HCT116 (cell line): ENCODE results near the gene ADGRF4. TPM values are rescaled to one million over a fixed set of nuclear protein-coding genes. Genes with fewer than 3 reads are reported as not detected.

ENCODE experiments used
- ATAC-seq: fragments of 200-7000 bp; cut with Tn5 transposase; 2 replicates; pipeline ENCODE4 v1.9.1; 2020; ENCODE audit warnings: mild to moderate bottlenecking, moderate library complexity
- BruUV-seq: library from RNA; stranded (reverse); fragments of 400-500 nt; replicated peaks from 2 replicates; lab custom pipeline; 2021; lab: Mats Ljungman, UMichigan
- CTCF ChIA-PET: fragments of 300-600 bp; sonication (Branson Sonifier 250); formaldehyde crosslinking; loops from one replicate; lab custom pipeline; 2021; ENCODE audit warnings: antibody characterized with exemption; lab: Charles Lee
- POLR2A ChIA-PET: fragments of 300-600, 350-600 bp; sonication (Branson Sonifier 250); formaldehyde crosslinking; loops from one replicate; lab custom pipeline; 2021; ENCODE audit warnings: antibody characterized with exemption; lab: Charles Lee
- RAD21 ChIA-PET, 2 experiments: fragments of 300-600 bp; sonication (Branson Sonifier 250); formaldehyde crosslinking; loops; one replicate each; lab custom pipeline; 2023; ENCODE audit warnings: low total read pairs in 2 of 2; ENCODE audit not compliant: uncharacterized antibody in 2 of 2, unreplicated experiment in 2 of 2, low non-redundant PET in 1 of 2; lab: Charles Lee
- DNase-seq: peaks from one replicate; pipeline ENCODE4 v3.0.0-alpha.2; 2010; ENCODE audit warnings: low read depth, low spot score
- H2AFZ ChIP-seq: fragments of 200-600 bp; shearing (Covaris generic), sonication (generic); 2 replicates; pipeline ENCODE4 v1.6.1; 2017; ENCODE audit warnings: low read depth, mixed run types, mixed read lengths, antibody characterized with exemption, low read length; ENCODE audit not compliant: poor library complexity, severe bottlenecking
- H3K27ac ChIP-seq: 2 replicates; pipeline ENCODE4 v1.5.1; 2012; ENCODE audit warnings: low read depth, low read length
- H3K27me3 ChIP-seq: fragments of 200-600 bp; sonication (generic); 2 replicates; pipeline ENCODE4 v1.6.1; 2016; ENCODE audit warnings: mixed run types, low read length, mixed read lengths; ENCODE audit not compliant: insufficient read depth
- H3K36me3 ChIP-seq, 2 experiments: fragments of 200-500 bp in 1 of 2; fragments of 200-600 bp in 1 of 2; sonication (Bioruptor generic) in 1 of 2; sonication (generic) in 1 of 2; 2 replicates each; pipeline versions ENCODE4 v1.5.1 to v1.6.1; 2014 to 2016; ENCODE audit warnings: low read length in 2 of 2, inconsistent platforms in 1 of 2, mixed read lengths in 1 of 2, mixed run types in 1 of 2; ENCODE audit not compliant: insufficient read depth in 2 of 2, control insufficient read depth in 1 of 2
- H3K4me1 ChIP-seq, 2 experiments: fragments of 200-600 bp in 1 of 2; sonication (generic) in 1 of 2; 2 replicates each; pipeline versions ENCODE4 v1.5.1 to v1.6.1; 2012 to 2017; ENCODE audit warnings: low read length in 2 of 2, inconsistent platforms in 1 of 2, mild to moderate bottlenecking in 1 of 2, mixed read lengths in 1 of 2, mixed run types in 1 of 2, moderate library complexity in 1 of 2; ENCODE audit not compliant: insufficient read depth in 2 of 2, control insufficient read depth in 1 of 2
- H3K4me2 ChIP-seq: fragments of 200-600 bp; sonication (generic); 2 replicates; pipeline ENCODE4 v1.6.1; 2017; ENCODE audit warnings: mixed run types, low read length, mixed read lengths
- H3K4me3 ChIP-seq, 2 experiments: fragments of 200-600 bp in 1 of 2; sonication (generic) in 1 of 2; replicated peaks in 1 of 2; 2 replicates each; pipeline ENCODE4 v1.5.1; 2011 to 2016; ENCODE audit warnings: low read length in 2 of 2, control low read depth in 1 of 2, low read depth in 1 of 2, mild to moderate bottlenecking in 1 of 2, mixed read lengths in 1 of 2, mixed run types in 1 of 2
- H3K79me2 ChIP-seq: fragments of 200-600 bp; sonication (generic); 2 replicates; pipeline ENCODE4 v1.6.1; 2017; ENCODE audit warnings: mild to moderate bottlenecking, mixed run types, low read length, moderate library complexity, mixed read lengths; ENCODE audit not compliant: insufficient read depth
- H3K9ac ChIP-seq: fragments of 200-600 bp; sonication (generic); 2 replicates; pipeline ENCODE4 v1.6.1; 2016; ENCODE audit warnings: low read length, mixed read lengths
- H3K9me2 ChIP-seq: fragments of 200-600 bp; sonication (generic), shearing (Covaris generic); 2 replicates; pipeline ENCODE4 v1.6.1; 2017; ENCODE audit warnings: mixed run types, mild to moderate bottlenecking, moderate library complexity; ENCODE audit not compliant: insufficient read depth
- H3K9me3 ChIP-seq, 2 experiments: fragments of 200-500 bp in 1 of 2; fragments of 200-600 bp in 1 of 2; sonication (Bioruptor generic) in 1 of 2; sonication (generic) in 1 of 2; 2 replicates each; pipeline ENCODE4 v1.6.1; 2014 to 2017; ENCODE audit warnings: low read length in 2 of 2, mixed read lengths in 2 of 2, inconsistent platforms in 1 of 2, low read depth in 1 of 2, mild to moderate bottlenecking in 1 of 2, mixed run types in 1 of 2, moderate library complexity in 1 of 2; ENCODE audit not compliant: control insufficient read depth in 1 of 2, insufficient read depth in 1 of 2
- H4K20me1 ChIP-seq: fragments of 200-600 bp; sonication (generic), shearing (Covaris generic); 2 replicates; pipeline ENCODE4 v1.6.1; 2017; ENCODE audit warnings: mixed run types, mild to moderate bottlenecking, moderate library complexity; ENCODE audit not compliant: insufficient read depth
- CEBPB ChIP-seq: IDR thresholded peaks from 2 replicates; pipeline ENCODE4 v1.6.1; 2012; ENCODE audit warnings: low read depth
- CTCF ChIP-seq, 3 experiments: fragments of 200-600 bp in 1 of 3; sonication (generic) in 1 of 3; IDR thresholded peaks in 2 of 3; conservative IDR thresholded peaks in 1 of 3; 2 replicates each; pipeline ENCODE4 v1.5.1; 2012 to 2017; ENCODE audit warnings: low read depth in 2 of 3, low read length in 2 of 3, antibody characterized with exemption in 1 of 3, borderline replicate concordance in 1 of 3, control low read depth in 1 of 3, mild to moderate bottlenecking in 1 of 3, mixed read lengths in 1 of 3, mixed run types in 1 of 3, moderate library complexity in 1 of 3; ENCODE audit not compliant: insufficient read depth in 1 of 3
- EGR1 ChIP-seq: IDR thresholded peaks from 2 replicates; pipeline ENCODE4 v1.6.1; 2012; ENCODE audit warnings: low read depth
- EZH2phosphoT487 ChIP-seq: fragments of 200-600 bp; IDR thresholded peaks from 2 replicates; pipeline ENCODE4 v1.6.1; 2018; ENCODE audit warnings: antibody characterized with exemption, borderline replicate concordance
- JUND ChIP-seq: IDR thresholded peaks from 2 replicates; pipeline ENCODE4 v1.6.1; 2012
- POLR2A ChIP-seq: IDR thresholded peaks from 2 replicates; pipeline ENCODE4 v1.7.0; 2011; ENCODE audit warnings: borderline replicate concordance; ENCODE audit not compliant: insufficient read depth, insufficient read length; ENCODE audit errors: extremely low read depth
- POLR2AphosphoS5 ChIP-seq: IDR thresholded peaks from 2 replicates; pipeline ENCODE4 v1.6.1; 2011; ENCODE audit warnings: mild to moderate bottlenecking, low read depth, low read length, moderate library complexity
- RAD21 ChIP-seq: IDR thresholded peaks from 2 replicates; pipeline ENCODE4 v1.6.1; 2012; ENCODE audit warnings: low read depth, mild to moderate bottlenecking
- SP1 ChIP-seq: IDR thresholded peaks from 2 replicates; pipeline ENCODE4 v1.6.1; 2012; ENCODE audit warnings: low read depth
- SRF ChIP-seq: IDR thresholded peaks from 2 replicates; pipeline ENCODE4 v1.6.1; 2012; ENCODE audit warnings: low read depth
- YY1 ChIP-seq: IDR thresholded peaks from 2 replicates; pipeline ENCODE4 v1.6.1; 2011; ENCODE audit warnings: low read length, low read depth, moderate library complexity, mild to moderate bottlenecking; ENCODE audit not compliant: insufficient replicate concordance; ENCODE audit errors: extremely low read depth
- intact Hi-C: fragments of 100-400 bp; cut with micrococcal nuclease; formaldehyde crosslinking; loops from 2 replicates; pipeline ENCODE4 v1.10.0; 2022
- total RNA-seq: library from RNA; stranded (reverse); gene quantifications from one replicate; pipeline ENCODE4 v1.2.1, GENCODE V29; 2021; ENCODE audit not compliant: unreplicated experiment
- TF ChIP-seq, protein P1 (sequence below): IDR thresholded peaks from 2 replicates; pipeline ENCODE4 v1.6.1; 2011; ENCODE audit warnings: mild to moderate bottlenecking, low read length, moderate library complexity; ENCODE audit not compliant: insufficient replicate concordance; ENCODE audit errors: extremely low read depth
- TF ChIP-seq, protein P2 (sequence below): IDR thresholded peaks from 2 replicates; pipeline ENCODE4 v1.6.1; 2012

ADGRF4 gene
- total RNA-seq, 1 experiment from 2014 or later: not detected

GRCh38 chr6:47729457-47729856 lies 31.1 kb downstream of the ADGRF4 start (continued):
- no peak for TF ChIP-seq SP1
- TF ChIP-seq, protein P1, sequence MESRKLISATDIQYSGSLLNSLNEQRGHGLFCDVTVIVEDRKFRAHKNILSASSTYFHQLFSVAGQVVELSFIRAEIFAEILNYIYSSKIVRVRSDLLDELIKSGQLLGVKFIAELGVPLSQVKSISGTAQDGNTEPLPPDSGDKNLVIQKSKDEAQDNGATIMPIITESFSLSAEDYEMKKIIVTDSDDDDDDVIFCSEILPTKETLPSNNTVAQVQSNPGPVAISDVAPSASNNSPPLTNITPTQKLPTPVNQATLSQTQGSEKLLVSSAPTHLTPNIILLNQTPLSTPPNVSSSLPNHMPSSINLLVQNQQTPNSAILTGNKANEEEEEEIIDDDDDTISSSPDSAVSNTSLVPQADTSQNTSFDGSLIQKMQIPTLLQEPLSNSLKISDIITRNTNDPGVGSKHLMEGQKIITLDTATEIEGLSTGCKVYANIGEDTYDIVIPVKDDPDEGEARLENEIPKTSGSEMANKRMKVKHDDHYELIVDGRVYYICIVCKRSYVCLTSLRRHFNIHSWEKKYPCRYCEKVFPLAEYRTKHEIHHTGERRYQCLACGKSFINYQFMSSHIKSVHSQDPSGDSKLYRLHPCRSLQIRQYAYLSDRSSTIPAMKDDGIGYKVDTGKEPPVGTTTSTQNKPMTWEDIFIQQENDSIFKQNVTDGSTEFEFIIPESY: no peak
- TF ChIP-seq POLR2A: no peak

- peak; percentile 26 for DNase-seq
- no peaks in the 10 kb centered on the region for H3K9me3 ChIP-seq
- H3K9ac ChIP-seq: no peak overlapping the region
- RAD21 ChIA-PET: interaction anchor here (0.6 to 1.9 kb wide), 5 partner anchors 44 to 345 kb away, joined by 3 to 9 read pairs (median 3); no protein-coding TSS in a partner anchor
- intact Hi-C loops: loop anchor here (1.0 kb wide), 2 partner anchors 103 to 320 kb away; no protein-coding TSS in a partner anchor
- no peaks in the 10 kb centered on the region for H4K20me1 ChIP-seq
- CTCF ChIA-PET: interaction anchor here (0.8 to 2.1 kb wide), 7 partner anchors 44 to 319 kb away, joined by 3 to 70 read pairs (median 5); no protein-coding TSS in a partner anchor
- TF ChIP-seq EGR1 (no peak), CTCF (IDR thresholded peaks at IDR 0.05 in 2 of 3, conservative IDR thresholded peaks at IDR 0.05 in 1 of 3; ENCODE audit: borderline replicate concordance in 1 of 3, insufficient read depth in 1 of 3, low read depth in 2 of 3, low read length in 2 of 3) (peak; percentile 31 to 68 (median 58); a peak in 4 of 6 replicates), CEBPB (no peak), SRF (no peak), RAD21 (peak; percentile 76), POLR2A (no peak), SP1 (no peak), JUND (no peak), EZH2phosphoT487 (no peak), YY1 (no peak), POLR2AphosphoS5 (no peak)
- TF ChIP-seq, protein P1: no peak
- TF ChIP-seq, protein P2, sequence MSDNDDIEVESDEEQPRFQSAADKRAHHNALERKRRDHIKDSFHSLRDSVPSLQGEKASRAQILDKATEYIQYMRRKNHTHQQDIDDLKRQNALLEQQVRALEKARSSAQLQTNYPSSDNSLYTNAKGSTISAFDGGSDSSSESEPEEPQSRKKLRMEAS: no peak
- no peaks in the 10 kb centered on the region for H3K27me3 ChIP-seq
- H3K4me2 ChIP-seq: no peak overlapping the region
- POLR2A ChIA-PET: interaction anchor here (1.4 kb wide), 1 partner anchor 102 kb away, joined by 4 read pairs; no protein-coding TSS in a partner anchor
- H3K36me3 ChIP-seq: no peaks in the 10 kb centered on the region
- peaks cover 0 to 6% of the 10 kb centered on the region in 2 experiments; a peak in 1 of 4 replicates for H3K4me1 ChIP-seq
- no peak overlapping the region for H3K27ac ChIP-seq
- no peaks in the 10 kb centered on the region for H3K9me2 ChIP-seq
- H3K79me2 ChIP-seq: no peaks in the 10 kb centered on the region
- H3K4me3 ChIP-seq: no peak overlapping the region
- BruUV-seq: no TSS peak
- peak; percentile 69; the same call in 1 of the 2 replicates for ATAC-seq
- H2AFZ ChIP-seq: peak overlapping the region; percentile 29
These were observed 35.6 kb downstream of the ADGRF4 start for GRCh38 chr6:47733879-47734558.
